ENCODE data around the gene TMEM109. TPM values are rescaled to one million over a fixed set of nuclear protein-coding genes. Genes with fewer than 3 reads are reported as not detected.

Gene TMEM109
- total RNA-seq, 2 experiments from 2014 or later = 27.8 to 32.9 TPM

DNA sequence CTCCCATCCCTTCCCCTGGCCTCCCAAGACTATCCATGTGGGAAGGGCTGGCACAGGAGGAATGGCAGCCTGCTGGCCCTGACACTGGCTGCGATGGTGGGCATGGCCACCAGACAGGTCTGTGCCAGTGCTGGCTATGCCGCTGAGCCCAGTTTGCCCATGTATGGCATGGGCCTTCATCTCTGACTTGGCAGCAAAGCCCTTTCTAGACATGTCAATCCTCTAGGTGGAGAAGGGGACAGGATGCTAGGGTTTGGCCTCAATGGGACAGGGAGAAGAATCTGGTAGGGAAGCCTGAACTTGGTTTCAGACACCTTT is 37.8 kb upstream of the TMEM109 start:
- POLR2A ChIA-PET = interaction anchor here (1.1 kb wide), 1 partner anchor 51 kb away, joined by 3 read pairs; no protein-coding TSS in a partner anchor
- Histone ChIP-seq H3K4me3 (ENCODE audit: low read length) (no peak overlapping the region), H3K4me1 (ENCODE audit: insufficient read depth, low read length) (peaks cover 14% of the 10 kb centered on the region), H3K36me3 (ENCODE audit: insufficient read depth, low read length) (peaks cover 30% of the 10 kb centered on the region), H3K27ac (ENCODE audit: low read depth in 1 of 2, low read length in 2 of 2) (no peak overlapping the region), H3K9me3 (ENCODE audit: control insufficient read depth in 1 of 2, insufficient read depth in 1 of 2, low read length in 2 of 2) (no peaks in the 10 kb centered on the region), H3K27me3 (ENCODE audit: control insufficient read depth in 1 of 2, insufficient read depth in 2 of 2, low read length in 2 of 2) (no peaks in the 10 kb centered on the region)
- no peak for DNase-seq
- CTCF ChIA-PET = no interaction called here
- H3K27me3 Mint-ChIP-seq = no peaks in the 10 kb centered on the region
- intact Hi-C loops (cut with DNase I, micrococcal nuclease) = no loop called here
- H3K36me3 Mint-ChIP-seq (ENCODE audit: low read depth) = peaks cover 40% of the 10 kb centered on the region
- no peak overlapping the region for H3K27ac Mint-ChIP-seq
- no peak overlapping the region for H3K4me3 Mint-ChIP-seq
- peaks cover 7% of the 10 kb centered on the region for H3K4me1 Mint-ChIP-seq (ENCODE audit: low read depth)
- no peak for ATAC-seq (ENCODE audit: poor library complexity)
- TF ChIP-seq, protein P1, sequence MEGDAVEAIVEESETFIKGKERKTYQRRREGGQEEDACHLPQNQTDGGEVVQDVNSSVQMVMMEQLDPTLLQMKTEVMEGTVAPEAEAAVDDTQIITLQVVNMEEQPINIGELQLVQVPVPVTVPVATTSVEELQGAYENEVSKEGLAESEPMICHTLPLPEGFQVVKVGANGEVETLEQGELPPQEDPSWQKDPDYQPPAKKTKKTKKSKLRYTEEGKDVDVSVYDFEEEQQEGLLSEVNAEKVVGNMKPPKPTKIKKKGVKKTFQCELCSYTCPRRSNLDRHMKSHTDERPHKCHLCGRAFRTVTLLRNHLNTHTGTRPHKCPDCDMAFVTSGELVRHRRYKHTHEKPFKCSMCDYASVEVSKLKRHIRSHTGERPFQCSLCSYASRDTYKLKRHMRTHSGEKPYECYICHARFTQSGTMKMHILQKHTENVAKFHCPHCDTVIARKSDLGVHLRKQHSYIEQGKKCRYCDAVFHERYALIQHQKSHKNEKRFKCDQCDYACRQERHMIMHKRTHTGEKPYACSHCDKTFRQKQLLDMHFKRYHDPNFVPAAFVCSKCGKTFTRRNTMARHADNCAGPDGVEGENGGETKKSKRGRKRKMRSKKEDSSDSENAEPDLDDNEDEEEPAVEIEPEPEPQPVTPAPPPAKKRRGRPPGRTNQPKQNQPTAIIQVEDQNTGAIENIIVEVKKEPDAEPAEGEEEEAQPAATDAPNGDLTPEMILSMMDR (IDR thresholded peaks at IDR 0.05) = no peak
- no peaks in the 10 kb centered on the region for H3K9me3 Mint-ChIP-seq

DNA sequence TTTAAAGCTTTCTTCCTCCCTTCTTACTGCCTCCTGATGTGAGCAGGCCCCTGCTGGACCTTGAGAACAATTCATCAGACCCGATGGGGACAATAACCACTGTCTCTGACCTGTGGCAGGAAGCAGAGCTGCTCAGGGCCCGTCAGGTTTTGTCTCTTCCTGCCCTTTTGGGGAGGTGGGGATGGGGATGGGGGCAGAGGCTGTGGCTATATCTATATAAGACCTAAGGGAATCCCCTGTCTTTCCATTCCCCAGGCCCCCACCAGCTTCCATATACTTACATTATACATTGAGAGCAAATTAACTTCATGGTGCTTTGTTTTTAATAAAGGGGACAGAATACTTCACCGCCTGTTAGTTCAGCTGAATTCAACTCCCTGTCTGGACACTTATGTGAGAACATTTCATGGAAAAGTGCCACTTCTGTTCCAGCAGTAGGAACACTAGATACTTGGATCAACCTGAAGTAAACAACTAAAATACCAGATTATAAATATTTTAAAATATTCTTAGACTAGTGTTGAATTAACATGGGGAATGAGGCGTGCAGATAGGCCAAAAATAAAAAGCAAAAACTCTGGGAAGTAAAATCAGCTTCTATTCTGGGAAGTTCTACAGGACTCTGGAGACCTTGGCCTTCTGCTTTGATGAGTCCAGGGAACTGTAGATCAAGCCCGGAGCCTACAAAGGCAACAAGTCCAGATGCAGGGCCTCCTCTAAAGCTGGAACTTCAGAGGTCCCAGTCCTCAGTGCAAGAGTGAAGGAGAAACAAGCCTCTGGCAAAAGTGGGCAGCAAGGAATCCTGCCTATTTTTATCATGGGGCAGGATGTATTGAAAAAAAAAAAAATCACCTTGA is 35.5 kb upstream of the TMEM109 start:
- no peaks in the 10 kb centered on the region for H3K4me1 Mint-ChIP-seq (ENCODE audit: low read depth)
- H3K9me3 Mint-ChIP-seq = no peaks in the 10 kb centered on the region
- no peak overlapping the region for H3K4me3 Mint-ChIP-seq
- peaks cover 63% of the 10 kb centered on the region for H3K36me3 Mint-ChIP-seq (ENCODE audit: low read depth)
- ChIA-PET POLR2A (no interaction called here), CTCF (interaction anchor here (1.5 kb wide), 1 partner anchor 48 kb away, joined by 3 read pairs; no protein-coding TSS in a partner anchor)
- H3K9me3 ChIP-seq (ENCODE audit: control insufficient read depth in 1 of 2, insufficient read depth in 1 of 2, low read length in 2 of 2) = no peaks in the 10 kb centered on the region
- H3K27me3 Mint-ChIP-seq = no peaks in the 10 kb centered on the region
- TF ChIP-seq, protein P1 (IDR thresholded peaks at IDR 0.05) = no peak
- no peak overlapping the region for H3K27ac ChIP-seq (ENCODE audit: low read depth in 1 of 2, low read length in 2 of 2)
- no peak overlapping the region for H3K4me3 ChIP-seq (ENCODE audit: low read length)
- peaks cover 30% of the 10 kb centered on the region for H3K36me3 ChIP-seq (ENCODE audit: insufficient read depth, low read length)
- ATAC-seq (ENCODE audit: poor library complexity) = no peak
- no peaks in the 10 kb centered on the region for H3K4me1 ChIP-seq (ENCODE audit: insufficient read depth, low read length)
- no peak overlapping the region for H3K27ac Mint-ChIP-seq
- DNase-seq = no peak
- intact Hi-C loops (cut with DNase I, micrococcal nuclease) = no loop called here
- H3K27me3 ChIP-seq (ENCODE audit: control insufficient read depth in 1 of 2, insufficient read depth in 2 of 2, low read length in 2 of 2) = no peaks in the 10 kb centered on the region

DNA sequence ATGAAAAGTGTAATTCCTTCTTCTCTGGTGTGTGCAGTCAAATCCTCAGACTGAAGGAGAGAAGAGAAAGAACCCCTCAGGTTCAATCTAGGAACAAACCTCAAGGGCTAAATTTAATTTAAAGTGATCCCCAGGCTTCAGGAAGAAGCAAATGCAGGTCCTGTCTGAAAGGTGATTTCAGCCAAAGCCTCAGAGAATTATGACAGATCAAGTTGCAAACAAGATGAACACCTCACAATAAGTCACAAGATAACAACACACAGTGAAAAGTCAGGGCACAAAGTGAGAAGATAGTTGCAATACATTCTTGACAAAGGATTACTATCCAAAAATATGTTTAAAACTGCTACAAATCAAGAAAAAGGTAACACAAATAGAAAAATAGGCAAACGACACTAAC is 34.9 kb upstream of the TMEM109 start:
- H3K4me1 ChIP-seq (ENCODE audit: insufficient read depth, low read length) = no peaks in the 10 kb centered on the region
- ChIA-PET CTCF (interaction anchor here (1.5 kb wide), 1 partner anchor 49 kb away, joined by 3 read pairs; no protein-coding TSS in a partner anchor), POLR2A (no interaction called here)
- H3K9me3 ChIP-seq (ENCODE audit: control insufficient read depth in 1 of 2, insufficient read depth in 1 of 2, low read length in 2 of 2) = no peaks in the 10 kb centered on the region
- TF ChIP-seq, protein P1 (IDR thresholded peaks at IDR 0.05) = no peak
- intact Hi-C loops (cut with DNase I, micrococcal nuclease) = no loop called here
- Mint-ChIP-seq H3K4me1 (ENCODE audit: low read depth) (no peaks in the 10 kb centered on the region), H3K27me3 (no peaks in the 10 kb centered on the region), H3K4me3 (no peak overlapping the region), H3K27ac (no peak overlapping the region), H3K36me3 (ENCODE audit: low read depth) (peaks cover 69% of the 10 kb centered on the region), H3K9me3 (no peaks in the 10 kb centered on the region)
- ATAC-seq (ENCODE audit: poor library complexity) = no peak
- H3K27ac ChIP-seq (ENCODE audit: low read depth in 1 of 2, low read length in 2 of 2) = no peak overlapping the region
- peaks cover 30% of the 10 kb centered on the region for H3K36me3 ChIP-seq (ENCODE audit: insufficient read depth, low read length)
- H3K4me3 ChIP-seq (ENCODE audit: low read length) = no peak overlapping the region
- no peaks in the 10 kb centered on the region for H3K27me3 ChIP-seq (ENCODE audit: control insufficient read depth in 1 of 2, insufficient read depth in 2 of 2, low read length in 2 of 2)
- no peak for DNase-seq

Measured in CD4-positive, alpha-beta T cell (primary cell).